Measurements from ENCODE around the gene SPEG.

SPEG gene

GRCh38 chr2:219490600-219491130 lies 56.0 kb downstream of the SPEG start:
- DNase-seq (ENCODE audit: low spot score) = no peak
- TF ChIP-seq, protein P1, sequence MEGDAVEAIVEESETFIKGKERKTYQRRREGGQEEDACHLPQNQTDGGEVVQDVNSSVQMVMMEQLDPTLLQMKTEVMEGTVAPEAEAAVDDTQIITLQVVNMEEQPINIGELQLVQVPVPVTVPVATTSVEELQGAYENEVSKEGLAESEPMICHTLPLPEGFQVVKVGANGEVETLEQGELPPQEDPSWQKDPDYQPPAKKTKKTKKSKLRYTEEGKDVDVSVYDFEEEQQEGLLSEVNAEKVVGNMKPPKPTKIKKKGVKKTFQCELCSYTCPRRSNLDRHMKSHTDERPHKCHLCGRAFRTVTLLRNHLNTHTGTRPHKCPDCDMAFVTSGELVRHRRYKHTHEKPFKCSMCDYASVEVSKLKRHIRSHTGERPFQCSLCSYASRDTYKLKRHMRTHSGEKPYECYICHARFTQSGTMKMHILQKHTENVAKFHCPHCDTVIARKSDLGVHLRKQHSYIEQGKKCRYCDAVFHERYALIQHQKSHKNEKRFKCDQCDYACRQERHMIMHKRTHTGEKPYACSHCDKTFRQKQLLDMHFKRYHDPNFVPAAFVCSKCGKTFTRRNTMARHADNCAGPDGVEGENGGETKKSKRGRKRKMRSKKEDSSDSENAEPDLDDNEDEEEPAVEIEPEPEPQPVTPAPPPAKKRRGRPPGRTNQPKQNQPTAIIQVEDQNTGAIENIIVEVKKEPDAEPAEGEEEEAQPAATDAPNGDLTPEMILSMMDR (IDR thresholded peaks at IDR 0.05; ENCODE audit: extremely low read depth, missing control alignments) = no peak

GRCh38 chr2:219491278-219491963 lies 56.8 kb downstream of the SPEG start:
- no peak for DNase-seq (ENCODE audit: low spot score)
- TF ChIP-seq, protein P1 (IDR thresholded peaks at IDR 0.05; ENCODE audit: extremely low read depth, missing control alignments) = no peak

GRCh38 chr2:219492575-219492974 lies 57.9 kb downstream of the SPEG start:
- TF ChIP-seq, protein P1 (IDR thresholded peaks at IDR 0.05; ENCODE audit: extremely low read depth, missing control alignments) = no peak
- no peak for DNase-seq (ENCODE audit: low spot score)

GRCh38 chr2:219493086-219493485 lies 58.4 kb downstream of the SPEG start:
- TF ChIP-seq, protein P1 (IDR thresholded peaks at IDR 0.05; ENCODE audit: extremely low read depth, missing control alignments) = no peak
- DNase-seq (ENCODE audit: low spot score) = no peak

GRCh38 chr2:219494952-219495530 lies 60.4 kb downstream of the SPEG start:
- TF ChIP-seq, protein P1 (IDR thresholded peaks at IDR 0.05; ENCODE audit: extremely low read depth, missing control alignments) = no peak
- DNase-seq (ENCODE audit: low spot score) = no peak

DNA sequence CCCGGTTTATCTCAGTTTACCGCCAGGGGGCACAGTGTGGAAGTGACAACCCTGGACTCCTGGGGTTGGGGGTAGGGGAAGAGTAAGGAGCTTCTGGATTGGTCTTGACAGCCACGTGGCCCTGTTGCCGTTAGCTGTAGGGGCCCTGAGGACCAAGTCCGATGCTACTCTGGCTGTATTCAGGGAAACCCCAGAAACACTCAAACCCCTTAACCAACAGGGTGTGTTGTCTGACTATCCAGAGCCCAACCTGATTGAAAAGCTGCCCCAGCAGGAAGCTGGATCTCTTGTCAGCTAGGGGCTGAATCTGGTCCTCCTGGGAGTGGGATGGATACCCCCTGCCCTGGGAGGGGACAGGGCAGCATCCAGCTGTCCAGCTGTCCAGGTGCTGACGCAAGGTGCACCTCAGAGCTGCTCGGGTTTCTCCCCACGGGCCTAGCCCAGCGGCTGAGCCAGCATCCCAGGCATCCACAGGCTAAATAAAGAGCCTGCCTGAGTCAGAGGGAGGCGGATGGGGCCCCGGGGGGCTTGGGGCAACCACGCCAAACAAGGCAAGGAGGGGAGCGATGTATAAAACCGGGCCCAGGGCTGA lies 61.0 kb downstream of the SPEG start:
- DNase-seq (ENCODE audit: low spot score) = peak; percentile 87
- TF ChIP-seq, protein P1 (IDR thresholded peaks at IDR 0.05; ENCODE audit: extremely low read depth, missing control alignments) = peak; percentile 32

DNA sequence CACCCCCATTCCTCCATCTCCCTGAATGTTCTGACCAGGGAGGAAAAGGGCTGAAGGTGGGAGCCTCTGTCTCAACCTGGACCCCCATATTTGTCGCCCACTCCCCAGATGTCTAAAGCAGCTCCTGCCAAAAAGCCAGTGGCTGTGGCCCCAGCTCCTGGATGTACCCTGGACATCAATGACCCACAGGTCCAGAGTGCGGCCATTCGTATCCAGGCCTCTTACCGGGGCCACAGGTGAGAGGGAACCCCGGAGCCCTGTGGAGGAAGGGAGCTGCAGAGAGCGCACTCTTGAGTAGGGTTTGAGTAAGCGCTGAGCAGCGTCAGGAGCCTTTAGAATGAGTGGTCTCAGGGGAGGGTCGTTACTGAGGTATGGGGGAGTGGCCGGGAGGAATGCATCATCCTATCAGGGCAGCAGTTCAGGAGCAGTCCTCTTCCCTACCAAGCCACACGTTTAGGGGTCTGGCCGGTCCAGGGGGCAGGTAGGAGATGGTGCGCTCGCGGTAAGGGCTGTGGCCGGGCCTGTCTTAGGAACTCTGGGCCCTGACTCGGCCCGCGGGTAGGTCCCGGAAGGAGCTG lies 61.7 kb downstream of the SPEG start:
- DNase-seq (ENCODE audit: low spot score) = no peak
- TF ChIP-seq, protein P1 (IDR thresholded peaks at IDR 0.05; ENCODE audit: extremely low read depth, missing control alignments) = no peak

Data from GM20000 (cell line).